Mammary epithelial cell (primary cell): ENCODE measurements around the gene DNAJA3.

Experiments used
- EZH2 ChIP-seq: IDR thresholded peaks from 2 replicates; pipeline ENCODE4 v1.6.1; 2012; ENCODE audit warnings: low read length, inconsistent platforms, borderline replicate concordance
- TF ChIP-seq, protein P1 (sequence below), 2 donors: IDR thresholded peaks in 1 of 2; conservative IDR thresholded peaks in 1 of 2; 2 replicates each; pipeline ENCODE4 v1.5.1; 2011 to 2012; ENCODE audit warnings: inconsistent platforms in 2 of 2, low read length in 2 of 2, mild to moderate bottlenecking in 2 of 2, control low read depth in 1 of 2, low read depth in 1 of 2; ENCODE audit not compliant: insufficient read depth in 1 of 2; ENCODE audit errors: extremely low read depth in 1 of 2

DNA sequence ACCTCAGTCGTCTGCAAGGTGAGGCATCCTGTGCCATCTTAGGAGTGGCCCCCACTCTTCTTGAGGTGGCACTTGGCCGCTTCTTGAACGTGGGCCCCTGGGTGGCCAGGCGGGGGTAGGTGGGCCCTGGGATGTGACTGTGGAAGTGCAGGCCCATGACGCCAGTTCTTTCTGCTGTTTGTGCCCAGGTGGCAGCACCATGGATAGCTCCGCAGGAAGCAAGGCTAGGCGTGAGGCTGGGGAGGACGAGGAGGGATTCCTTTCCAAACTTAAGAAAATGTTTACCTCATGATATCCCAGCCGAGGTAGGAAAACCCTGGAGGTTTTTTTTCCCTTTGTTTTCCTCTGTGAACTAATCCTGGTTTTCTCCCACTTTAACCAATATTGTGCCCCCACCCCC is 29.0 kb downstream of the DNAJA3 start:
- TF ChIP-seq, protein P1, sequence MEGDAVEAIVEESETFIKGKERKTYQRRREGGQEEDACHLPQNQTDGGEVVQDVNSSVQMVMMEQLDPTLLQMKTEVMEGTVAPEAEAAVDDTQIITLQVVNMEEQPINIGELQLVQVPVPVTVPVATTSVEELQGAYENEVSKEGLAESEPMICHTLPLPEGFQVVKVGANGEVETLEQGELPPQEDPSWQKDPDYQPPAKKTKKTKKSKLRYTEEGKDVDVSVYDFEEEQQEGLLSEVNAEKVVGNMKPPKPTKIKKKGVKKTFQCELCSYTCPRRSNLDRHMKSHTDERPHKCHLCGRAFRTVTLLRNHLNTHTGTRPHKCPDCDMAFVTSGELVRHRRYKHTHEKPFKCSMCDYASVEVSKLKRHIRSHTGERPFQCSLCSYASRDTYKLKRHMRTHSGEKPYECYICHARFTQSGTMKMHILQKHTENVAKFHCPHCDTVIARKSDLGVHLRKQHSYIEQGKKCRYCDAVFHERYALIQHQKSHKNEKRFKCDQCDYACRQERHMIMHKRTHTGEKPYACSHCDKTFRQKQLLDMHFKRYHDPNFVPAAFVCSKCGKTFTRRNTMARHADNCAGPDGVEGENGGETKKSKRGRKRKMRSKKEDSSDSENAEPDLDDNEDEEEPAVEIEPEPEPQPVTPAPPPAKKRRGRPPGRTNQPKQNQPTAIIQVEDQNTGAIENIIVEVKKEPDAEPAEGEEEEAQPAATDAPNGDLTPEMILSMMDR (conservative IDR thresholded peaks at IDR 0.05 in 1 of 2, IDR thresholded peaks at IDR 0.05 in 1 of 2; ENCODE audit: extremely low read depth in 1 of 2, insufficient read depth in 1 of 2, low read depth in 1 of 2, low read length in 2 of 2) = no peak
- no peak for TF ChIP-seq EZH2
